NCI-H2196 treated with DMSO at 0.1 percent for 48 hours (cell line): ENCODE data around the gene PODN.

Experiments used
- DNase-seq: peaks from one replicate; lab custom pipeline; 2025; ENCODE audit not compliant: unreplicated experiment; lab: John Stamatoyannopoulos, UW

The PODN gene

GRCh38 chr1:53073868-53074311 is 11.9 kb downstream of the PODN start:
- no peak for DNase-seq

- no peak for DNase-seq
Measured at GRCh38 chr1:53074313-53075154, 12.5 kb downstream of the PODN start.

- DNase-seq = no peak
Measured at GRCh38 chr1:53075206-53075605, 13.2 kb downstream of the PODN start.

- DNase-seq = no peak
Measured at GRCh38 chr1:53075761-53076163, 13.7 kb downstream of the PODN start.

GRCh38 chr1:53076165-53076564 is 14.2 kb downstream of the PODN start:
- DNase-seq = no peak

GRCh38 chr1:53076721-53077598 is 14.9 kb downstream of the PODN start:
- DNase-seq = no peak

GRCh38 chr1:53077599-53077965 is 15.6 kb downstream of the PODN start:
- DNase-seq = no peak

- no peak for DNase-seq
Measured at GRCh38 chr1:53078333-53079101, 16.5 kb downstream of the PODN start.

- DNase-seq = no peak
Measured at GRCh38 chr1:53079251-53079650, 17.2 kb downstream of the PODN start.

GRCh38 chr1:53080041-53080440 is 18.0 kb downstream of the PODN start:
- DNase-seq = no peak

- no peak for DNase-seq
Measured at GRCh38 chr1:53080769-53081168, 18.8 kb downstream of the PODN start.

GRCh38 chr1:53081384-53082066 is 19.5 kb downstream of the PODN start:
- no peak for DNase-seq

- DNase-seq = no peak
Measured at GRCh38 chr1:53082826-53083455, 20.9 kb downstream of the PODN start.

- DNase-seq = no peak
Measured at GRCh38 chr1:53083636-53084588, 21.9 kb downstream of the PODN start.

- no peak for DNase-seq
Measured at GRCh38 chr1:53084589-53084971, 22.6 kb downstream of the PODN start.

- no peak for DNase-seq
Measured at GRCh38 chr1:53085405-53085804, 23.4 kb downstream of the PODN start.

- DNase-seq = no peak
Measured at GRCh38 chr1:53086491-53087070, 24.6 kb downstream of the PODN start.

GRCh38 chr1:53087332-53088285 is 25.6 kb downstream of the PODN start:
- DNase-seq = no peak
